Muscle layer of duodenum (tissue), 2 donors: ENCODE measurements around the gene DACT1.

Experiments
- H3K27ac ChIP-seq: one replicate; pipeline ENCODE4 v1.7.0; 2013; ENCODE audit warnings: mild to moderate bottlenecking, low read length
- H3K27me3 ChIP-seq: one replicate; pipeline ENCODE4 v1.7.0; 2013; ENCODE audit warnings: low read depth, mild to moderate bottlenecking, control low read depth, low read length
- H3K36me3 ChIP-seq, 2 donors: one replicate each; pipeline ENCODE4 v1.7.0; 2013; ENCODE audit warnings: low read length in 2 of 2, control low read depth in 1 of 2, mild to moderate bottlenecking in 1 of 2; ENCODE audit not compliant: insufficient read depth in 2 of 2, control insufficient read depth in 1 of 2
- H3K4me1 ChIP-seq, 2 donors: one replicate each; pipeline ENCODE4 v1.7.0; 2013; ENCODE audit warnings: low read length in 2 of 2, mild to moderate bottlenecking in 2 of 2, control low read depth in 1 of 2, moderate library complexity in 1 of 2; ENCODE audit not compliant: insufficient read depth in 2 of 2, control insufficient read depth in 1 of 2
- H3K4me3 ChIP-seq, 2 donors: one replicate each; pipeline ENCODE4 v1.7.0; 2013; ENCODE audit warnings: low read length in 2 of 2, low read depth in 1 of 2, mild to moderate bottlenecking in 1 of 2
- H3K9me3 ChIP-seq, 2 donors: one replicate each; pipeline ENCODE4 v1.7.0; 2013; ENCODE audit warnings: low read length in 2 of 2, control low read depth in 1 of 2, mild to moderate bottlenecking in 1 of 2; ENCODE audit not compliant: control insufficient read depth in 1 of 2
- donor health status: healthy.

DACT1 gene

DNA sequence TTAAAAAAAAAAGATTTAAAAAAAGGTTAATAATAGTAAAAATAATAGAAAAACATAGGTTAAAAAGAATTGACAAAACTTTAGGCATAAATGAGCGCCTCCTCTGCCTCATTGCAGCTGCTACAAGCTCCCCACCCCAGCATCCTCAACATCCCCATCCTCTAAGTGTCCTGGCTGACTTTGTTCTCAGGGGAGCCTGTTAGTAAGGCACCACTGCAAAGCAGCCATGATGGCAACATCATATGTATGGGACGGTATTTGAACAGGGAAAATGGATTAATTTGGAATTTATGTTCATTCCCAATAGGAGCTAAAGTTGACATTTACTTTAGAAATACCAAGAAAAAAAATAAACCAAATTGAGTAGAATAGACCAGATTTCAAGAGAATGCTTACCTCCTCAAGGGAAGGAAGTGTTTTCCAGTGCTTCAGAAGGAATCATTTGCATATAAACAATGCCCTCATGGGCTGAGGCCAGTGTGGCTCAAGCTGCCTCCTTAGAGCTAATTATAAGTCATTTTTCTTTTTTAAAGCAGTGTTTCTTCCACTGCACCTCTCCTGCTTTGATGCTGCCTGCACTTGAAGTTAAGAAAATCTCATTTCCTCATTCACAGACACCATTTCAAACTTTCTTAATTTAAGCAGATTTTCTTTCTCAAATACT lies 59.6 kb downstream of the DACT1 start:
- no peaks in the 10 kb centered on the region for H3K4me1 ChIP-seq
- no peak overlapping the region for H3K27ac ChIP-seq
- H3K4me3 ChIP-seq = no peak overlapping the region
- H3K27me3 ChIP-seq = no peaks in the 10 kb centered on the region
- no peaks in the 10 kb centered on the region for H3K36me3 ChIP-seq
- H3K9me3 ChIP-seq = no peaks in the 10 kb centered on the region
